Smooth muscle cell (in vitro differentiated cells): ENCODE measurements around the gene EPM2A. TPM values are rescaled to one million over a fixed set of nuclear protein-coding genes. Genes with fewer than 3 reads are reported as not detected.

Source experiments
- DNase-seq: peaks from one replicate; lab custom pipeline; 2025; ENCODE audit not compliant: unreplicated experiment; lab: John Stamatoyannopoulos, UW
- H2AFZ ChIP-seq: fragments of 200-600 bp; sonication (generic); 2 replicates; pipeline ENCODE4 v1.6.0; 2016; ENCODE audit warnings: antibody characterized with exemption, low read depth, mild to moderate bottlenecking
- H3F3A ChIP-seq: fragments of 200-600 bp; sonication (generic); 2 replicates; pipeline ENCODE4 v1.6.0; 2017; ENCODE audit warnings: antibody characterized with exemption, low read depth
- H3K27ac ChIP-seq: fragments of 200-600 bp; sonication (generic); 2 replicates; pipeline ENCODE4 v1.5.1; 2016; ENCODE audit warnings: low read depth, mild to moderate bottlenecking
- H3K27me3 ChIP-seq: fragments of 200-600 bp; sonication (generic); 2 replicates; pipeline ENCODE4 v1.6.1; 2016; ENCODE audit warnings: low read depth, mild to moderate bottlenecking
- H3K36me3 ChIP-seq: fragments of 200-600 bp; sonication (generic); 2 replicates; pipeline ENCODE4 v1.5.1; 2016; ENCODE audit warnings: low read depth
- H3K4me1 ChIP-seq: fragments of 200-600 bp; sonication (generic); 2 replicates; pipeline ENCODE4 v1.5.1; 2016; ENCODE audit warnings: low read depth
- H3K4me2 ChIP-seq: fragments of 200-600 bp; sonication (generic); 2 replicates; pipeline ENCODE4 v1.6.0; 2016; ENCODE audit warnings: mild to moderate bottlenecking
- H3K4me3 ChIP-seq: fragments of 200-600 bp; sonication (generic); 2 replicates; pipeline ENCODE4 v1.5.1; 2016; ENCODE audit warnings: mild to moderate bottlenecking
- H3K79me2 ChIP-seq: fragments of 200-600 bp; sonication (generic); 2 replicates; pipeline ENCODE4 v1.6.0; 2016; ENCODE audit warnings: low read depth, mild to moderate bottlenecking
- H3K9ac ChIP-seq: fragments of 200-600 bp; sonication (generic); 2 replicates; pipeline ENCODE4 v1.6.0; 2016; ENCODE audit warnings: low read depth
- H3K9me3 ChIP-seq: fragments of 200-600 bp; sonication (generic); replicated peaks from 2 replicates; pipeline ENCODE4 v1.5.1; 2016; ENCODE audit warnings: low read depth
- H4K20me1 ChIP-seq: fragments of 200-600 bp; sonication (generic); 2 replicates; pipeline ENCODE4 v1.6.0; 2016; ENCODE audit warnings: low read depth
- CTCF ChIP-seq: fragments of 200-600 bp; sonication (generic); IDR thresholded peaks from 2 replicates; pipeline ENCODE4 v1.5.1; 2017; ENCODE audit warnings: borderline replicate concordance, mild to moderate bottlenecking, antibody characterized with exemption; ENCODE audit not compliant: insufficient read depth, poor library complexity, severe bottlenecking
- WGBS: methylation state at CpG from one replicate; pipeline ENCODE4 v1.1.7; 2016; ENCODE audit warnings: low lambda C conversion rate; 5-methylcytosine and 5-hydroxymethylcytosine counted together
- polyA plus RNA-seq: library from polyadenylated mRNA; unstranded; fragments of >200 nt; fragmentation: Nextera tagmentation; extraction: Ambion mirVana; gene quantifications from 2 replicates; pipeline ENCODE4 v1.2.1, GENCODE V29; 2016
- total RNA-seq: library from RNA; depleted of rRNA; stranded (reverse); fragments of >200 nt; gene quantifications from 2 replicates; pipeline ENCODE4 v1.2.3, GENCODE V29; 2014

The EPM2A gene
- total and polyA plus RNA-seq, 2 experiments from 2014 or later, result 2.8 to 5.3 TPM

DNA sequence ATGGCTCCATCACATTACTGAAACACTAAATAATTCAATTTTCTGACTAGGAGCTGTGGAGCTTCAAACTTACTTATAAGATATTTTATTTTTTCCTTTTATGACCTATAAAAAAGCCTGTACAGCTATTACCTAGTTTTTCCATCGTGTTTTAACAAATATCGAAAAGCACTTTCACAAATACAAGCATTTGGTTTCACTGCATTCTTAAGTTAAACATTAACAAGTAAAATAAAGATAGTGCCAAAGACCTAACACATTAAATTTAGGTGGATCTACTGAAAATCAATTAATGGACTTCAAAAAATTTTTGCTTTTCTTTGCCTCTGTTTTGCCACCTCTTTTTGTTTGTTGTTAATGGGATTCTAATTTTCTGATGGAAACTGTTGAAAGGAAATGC, 83.3 kb downstream of the EPM2A start:
- no peaks in the 10 kb centered on the region for H3K79me2 ChIP-seq
- H4K20me1 ChIP-seq, result no peaks in the 10 kb centered on the region
- no peaks in the 10 kb centered on the region for H3K36me3 ChIP-seq
- H3K9me3 ChIP-seq, result no peaks in the 10 kb centered on the region
- no peak for DNase-seq
- no peak overlapping the region for H3K4me3 ChIP-seq
- H3K9ac ChIP-seq, result no peak overlapping the region
- 95% methylated on average over 2 of the region's 2 CpGs for WGBS
- no peaks in the 10 kb centered on the region for H3F3A ChIP-seq
- H2AFZ ChIP-seq, result no peak overlapping the region
- no peak overlapping the region for H3K4me2 ChIP-seq
- no peak for TF ChIP-seq CTCF
- no peaks in the 10 kb centered on the region for H3K27me3 ChIP-seq
- H3K4me1 ChIP-seq, result no peaks in the 10 kb centered on the region
- no peak overlapping the region for H3K27ac ChIP-seq

- TF ChIP-seq CTCF, result no peak
- no peaks in the 10 kb centered on the region for H3K9me3 ChIP-seq
- no peaks in the 10 kb centered on the region for H3K27me3 ChIP-seq
- H3K79me2 ChIP-seq, result no peaks in the 10 kb centered on the region
- H3K36me3 ChIP-seq, result no peaks in the 10 kb centered on the region
- H3K9ac ChIP-seq, result no peak overlapping the region
- no peak overlapping the region for H3K4me2 ChIP-seq
- H2AFZ ChIP-seq, result no peak overlapping the region
- DNase-seq, result no peak
- no peaks in the 10 kb centered on the region for H3F3A ChIP-seq
- H3K27ac ChIP-seq, result no peak overlapping the region
- 93% methylated on average over 4 of the region's 4 CpGs for WGBS
- no peaks in the 10 kb centered on the region for H3K4me1 ChIP-seq
- no peaks in the 10 kb centered on the region for H4K20me1 ChIP-seq
- H3K4me3 ChIP-seq, result no peak overlapping the region
Measured at GRCh38 chr6:145648149-145648548, 87.2 kb downstream of the EPM2A start.

DNA sequence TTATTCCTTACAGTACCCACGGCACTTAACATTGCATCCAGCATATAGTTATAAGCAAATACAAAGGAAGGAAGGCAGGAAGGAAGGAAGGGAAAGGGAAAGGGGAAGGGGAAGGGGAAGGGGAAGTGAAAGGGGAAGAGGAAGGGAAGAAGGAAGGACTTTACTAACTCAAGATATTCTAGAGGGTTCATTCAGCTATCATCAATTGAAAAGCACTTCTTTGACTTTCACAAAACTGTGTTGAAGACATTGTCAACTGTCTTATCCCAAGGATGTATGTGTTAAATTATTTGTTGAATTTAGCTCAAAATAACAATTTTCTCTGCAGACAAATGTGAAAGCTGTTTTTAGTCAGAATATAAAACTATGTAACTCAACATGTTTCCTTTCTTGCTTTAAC, 87.7 kb downstream of the EPM2A start:
- H3K27ac ChIP-seq, result no peak overlapping the region
- no peaks in the 10 kb centered on the region for H3K9me3 ChIP-seq
- no peaks in the 10 kb centered on the region for H3K27me3 ChIP-seq
- H4K20me1 ChIP-seq, result no peaks in the 10 kb centered on the region
- no peaks in the 10 kb centered on the region for H3K36me3 ChIP-seq
- no peak overlapping the region for H3K4me2 ChIP-seq
- no peaks in the 10 kb centered on the region for H3K4me1 ChIP-seq
- no peak for TF ChIP-seq CTCF
- DNase-seq, result no peak
- H3K4me3 ChIP-seq, result no peak overlapping the region
- WGBS, result 92% methylated on average over 1 of the region's 1 CpG
- no peaks in the 10 kb centered on the region for H3K79me2 ChIP-seq
- H2AFZ ChIP-seq, result no peak overlapping the region
- no peaks in the 10 kb centered on the region for H3F3A ChIP-seq
- H3K9ac ChIP-seq, result no peak overlapping the region

DNA sequence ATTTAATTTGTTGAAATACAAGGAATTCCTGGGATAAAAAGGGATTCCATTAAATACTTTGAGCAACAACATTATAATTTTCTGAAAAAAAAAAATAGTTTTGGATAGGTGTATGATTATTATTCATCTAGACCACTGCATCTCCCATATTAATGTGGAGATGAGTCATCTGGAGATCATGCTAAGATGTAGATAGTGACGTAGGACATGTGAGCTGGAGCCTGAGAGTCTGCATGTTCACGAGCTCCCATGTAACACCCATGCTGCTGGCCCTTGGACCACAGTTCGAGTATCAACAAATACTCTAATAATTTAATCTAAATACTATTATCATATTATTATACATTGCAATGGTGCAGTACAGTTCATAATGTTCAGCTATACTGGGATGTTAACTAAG, 91.6 kb downstream of the EPM2A start:
- no peaks in the 10 kb centered on the region for H3K36me3 ChIP-seq
- H3K9ac ChIP-seq, result no peak overlapping the region
- TF ChIP-seq CTCF, result no peak
- no peak overlapping the region for H2AFZ ChIP-seq
- H3K27me3 ChIP-seq, result no peaks in the 10 kb centered on the region
- no peak overlapping the region for H3K4me2 ChIP-seq
- WGBS, result 82% methylated on average over 3 of the region's 3 CpGs
- H3K27ac ChIP-seq, result no peak overlapping the region
- no peak overlapping the region for H3K4me3 ChIP-seq
- no peaks in the 10 kb centered on the region for H3F3A ChIP-seq
- H3K9me3 ChIP-seq, result no peaks in the 10 kb centered on the region
- no peaks in the 10 kb centered on the region for H3K79me2 ChIP-seq
- no peak for DNase-seq
- H4K20me1 ChIP-seq, result no peaks in the 10 kb centered on the region
- H3K4me1 ChIP-seq, result no peaks in the 10 kb centered on the region
